Measurements from ENCODE around the gene BICD1.

DNA sequence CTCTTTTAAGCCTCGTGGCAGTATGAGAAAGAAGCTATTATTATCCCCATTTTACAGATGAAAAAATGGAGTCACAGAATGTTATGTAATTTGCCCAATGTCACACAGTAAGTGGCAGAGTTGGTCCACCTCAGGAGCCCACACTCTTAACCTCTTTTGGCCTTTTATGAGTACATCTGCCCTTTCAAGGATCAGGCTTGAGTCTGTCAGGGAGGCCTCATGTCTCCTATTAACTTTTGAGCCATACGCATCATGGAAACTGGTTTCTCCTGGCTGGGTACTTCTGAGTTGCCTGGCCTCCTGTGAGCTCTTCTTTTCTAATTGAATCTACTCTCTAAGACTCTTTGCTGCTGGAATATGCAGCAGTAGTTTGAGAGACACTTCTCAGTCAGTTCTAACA, 101.7 kb downstream of the BICD1 start:
- TF ChIP-seq, protein P1, sequence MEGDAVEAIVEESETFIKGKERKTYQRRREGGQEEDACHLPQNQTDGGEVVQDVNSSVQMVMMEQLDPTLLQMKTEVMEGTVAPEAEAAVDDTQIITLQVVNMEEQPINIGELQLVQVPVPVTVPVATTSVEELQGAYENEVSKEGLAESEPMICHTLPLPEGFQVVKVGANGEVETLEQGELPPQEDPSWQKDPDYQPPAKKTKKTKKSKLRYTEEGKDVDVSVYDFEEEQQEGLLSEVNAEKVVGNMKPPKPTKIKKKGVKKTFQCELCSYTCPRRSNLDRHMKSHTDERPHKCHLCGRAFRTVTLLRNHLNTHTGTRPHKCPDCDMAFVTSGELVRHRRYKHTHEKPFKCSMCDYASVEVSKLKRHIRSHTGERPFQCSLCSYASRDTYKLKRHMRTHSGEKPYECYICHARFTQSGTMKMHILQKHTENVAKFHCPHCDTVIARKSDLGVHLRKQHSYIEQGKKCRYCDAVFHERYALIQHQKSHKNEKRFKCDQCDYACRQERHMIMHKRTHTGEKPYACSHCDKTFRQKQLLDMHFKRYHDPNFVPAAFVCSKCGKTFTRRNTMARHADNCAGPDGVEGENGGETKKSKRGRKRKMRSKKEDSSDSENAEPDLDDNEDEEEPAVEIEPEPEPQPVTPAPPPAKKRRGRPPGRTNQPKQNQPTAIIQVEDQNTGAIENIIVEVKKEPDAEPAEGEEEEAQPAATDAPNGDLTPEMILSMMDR (IDR thresholded peaks at IDR 0.05) = no peak
- no peak for TF ChIP-seq POLR2A (IDR thresholded peaks at IDR 0.05)

All from right lobe of liver (tissue), 4 donors.